Body of pancreas (tissue), 4 donors: ENCODE measurements around the gene PTPN21. TPM values are rescaled to one million over a fixed set of nuclear protein-coding genes. Genes with fewer than 3 reads are reported as not detected.

Source experiments
- ATAC-seq: fragments of 150-250 bp; one replicate; pipeline ENCODE4 v1.9.1; 2016
- DNase-seq, 4 donors: peaks; one replicate each; pipeline ENCODE4 v3.0.0-alpha.2; 2019
- H3K27ac ChIP-seq, 4 donors: fragments of 200-600 bp; sonication (generic); 1 replicate in 3 of 4; 2 replicates in 1 of 4; pipeline versions ENCODE4 v1.5.1 to v1.6.1; 2016 to 2019; ENCODE audit warnings: mild to moderate bottlenecking in 1 of 4, mixed read lengths in 1 of 4, moderate library complexity in 1 of 4
- H3K27me3 ChIP-seq, 2 donors: fragments of 200-600 bp; sonication (generic); one replicate each; pipeline ENCODE4 v1.6.0; 2016; ENCODE audit warnings: mild to moderate bottlenecking in 1 of 2
- H3K36me3 ChIP-seq, 2 donors: fragments of 200-600 bp; sonication (generic); replicated peaks in 1 of 2; 2 replicates each; pipeline ENCODE4 v1.5.1; 2016; ENCODE audit warnings: low read depth in 2 of 2; ENCODE audit not compliant: insufficient read depth in 1 of 2
- H3K4me1 ChIP-seq: fragments of 200-600 bp; sonication (generic); one replicate; pipeline ENCODE4 v1.6.0; 2016
- H3K4me3 ChIP-seq, 2 donors: fragments of 200-600 bp; sonication (generic); 1 replicate in 1 of 2; 2 replicates in 1 of 2; pipeline ENCODE4 v1.5.1; 2016 to 2019
- H3K9me3 ChIP-seq, 3 donors: fragments of 200-600 bp; sonication (generic); 1 replicate in 2 of 3; 2 replicates in 1 of 3; pipeline ENCODE4 v1.5.1; 2016
- CTCF ChIP-seq, 7 experiments: fragments of 450-650 bp in 4 of 7; fragments of 200-600 bp in 3 of 7; sonication (generic) in 3 of 7; IDR thresholded peaks; one replicate each; pipeline ENCODE4 v1.5.1; 2016 to 2019; ENCODE audit warnings: antibody characterized with exemption in 7 of 7
- POLR2A ChIP-seq, 3 donors: fragments of 450-650 bp; IDR thresholded peaks; one replicate each; pipeline ENCODE4 v1.6.1; 2016; ENCODE audit warnings: antibody characterized with exemption in 3 of 3, mild to moderate bottlenecking in 2 of 3
- WGBS, 2 donors: methylation state at CpG; one replicate each; pipeline ENCODE4 v1.1.5; 2017; 5-methylcytosine and 5-hydroxymethylcytosine counted together
- intact Hi-C: fragments of 100-400 bp; cut with DNase I; formaldehyde crosslinking; loops from one replicate; pipeline ENCODE4 v1.15.1; 2023
- total RNA-seq, 2 donors: library from RNA; depleted of rRNA; stranded (reverse); fragments of >200 nt; gene quantifications; one replicate each; pipeline ENCODE4 v1.1.0, GENCODE V29; 2016

Gene PTPN21
- total RNA-seq, 2 donors from 2014 or later, result 10.5 to 10.9 TPM

- no peak overlapping the region for H3K4me3 ChIP-seq
- 92 to 94% methylated on average over 3 of the region's 3 CpGs for WGBS, 2 donors
- H3K27ac ChIP-seq, result no peak overlapping the region
- DNase-seq (no peak), ATAC-seq (no peak)
- no peaks in the 10 kb centered on the region for H3K36me3 ChIP-seq
- H3K27me3 ChIP-seq, result no peaks in the 10 kb centered on the region
- no peak for TF ChIP-seq CTCF (IDR thresholded peaks at IDR 0.05)
- no peak for TF ChIP-seq POLR2A (IDR thresholded peaks at IDR 0.05)
- H3K4me1 ChIP-seq, result peaks cover 31% of the 10 kb centered on the region
- intact Hi-C loops, result loop anchor here (5.0 kb wide), 1 partner anchor 53 kb away; no protein-coding TSS in a partner anchor
- H3K9me3 ChIP-seq, result no peaks in the 10 kb centered on the region
Observed at GRCh38 chr14:88545256-88545655, 9.6 kb downstream of the PTPN21 start.

GRCh38 chr14:88542857-88543795 lies 11.7 kb downstream of the PTPN21 start:
- H3K27ac ChIP-seq, result no peak overlapping the region
- H3K4me1 ChIP-seq, result peaks cover 25% of the 10 kb centered on the region
- intact Hi-C loops, result no loop called here
- ATAC-seq (no peak), DNase-seq (no peak)
- no peaks in the 10 kb centered on the region for H3K36me3 ChIP-seq
- H3K9me3 ChIP-seq, result no peaks in the 10 kb centered on the region
- H3K4me3 ChIP-seq, result no peak overlapping the region
- WGBS, 2 donors, result 84 to 88% methylated on average over 6 of the region's 6 CpGs
- TF ChIP-seq POLR2A (IDR thresholded peaks at IDR 0.05) (no peak), CTCF (IDR thresholded peaks at IDR 0.05) (no peak)
- no peaks in the 10 kb centered on the region for H3K27me3 ChIP-seq

- no peak for ATAC-seq
- Histone ChIP-seq H3K9me3 (no peaks in the 10 kb centered on the region), H3K27ac (no peak overlapping the region), H3K36me3 (no peaks in the 10 kb centered on the region), H3K27me3 (no peaks in the 10 kb centered on the region), H3K4me3 (no peak overlapping the region), H3K4me1 (peaks cover 21% of the 10 kb centered on the region)
- intact Hi-C loops, result no loop called here
- WGBS, 2 donors, result 36 to 97% methylated on average over 1 of the region's 1 CpG
- TF ChIP-seq POLR2A (IDR thresholded peaks at IDR 0.05) (no peak), CTCF (IDR thresholded peaks at IDR 0.05) (no peak)
- DNase-seq, result no peak
Observed at GRCh38 chr14:88541324-88541723, 13.5 kb downstream of the PTPN21 start.

GRCh38 chr14:88535813-88536212 lies 19.0 kb downstream of the PTPN21 start:
- H3K27ac ChIP-seq, result peak overlapping the region; percentile 28 to 72 (median 49)
- H3K9me3 ChIP-seq, result no peaks in the 10 kb centered on the region
- H3K4me3 ChIP-seq, result no peak overlapping the region
- intact Hi-C loops, result no loop called here
- no peaks in the 10 kb centered on the region for H3K27me3 ChIP-seq
- 11 to 15% methylated on average over 4 of the region's 4 CpGs for WGBS, 2 donors
- DNase-seq (peak; percentile 33 to 63 (median 44)), ATAC-seq (peak; percentile 74)
- H3K36me3 ChIP-seq, result no peaks in the 10 kb centered on the region
- TF ChIP-seq CTCF (IDR thresholded peaks at IDR 0.05) (no peak), POLR2A (IDR thresholded peaks at IDR 0.05) (no peak)
- H3K4me1 ChIP-seq, result peaks cover 24% of the 10 kb centered on the region
